H1 (cell line): Measurements from ENCODE around the gene TARS3. TPM values are rescaled to one million over a fixed set of nuclear protein-coding genes. Genes with fewer than 3 reads are reported as not detected.

Experiments used
- BCL11A ChIP-seq, 2 experiments: IDR thresholded peaks; one replicate each; pipeline ENCODE4 v1.6.1; 2011; ENCODE audit warnings: low read depth in 2 of 2, low read length in 2 of 2, mild to moderate bottlenecking in 2 of 2
- CEBPB ChIP-seq: IDR thresholded peaks from 2 replicates; pipeline ENCODE4 v1.6.1; 2012; ENCODE audit warnings: low read depth, low read length
- CTCF ChIP-seq, 3 experiments: IDR thresholded peaks; 1 replicate in 2 of 3; 2 replicates in 1 of 3; pipeline versions ENCODE4 v1.5.1 to v1.6.1; 2011; ENCODE audit warnings: low read length in 3 of 3, mild to moderate bottlenecking in 3 of 3, inconsistent platforms in 2 of 3, low read depth in 1 of 3, moderate library complexity in 1 of 3; ENCODE audit not compliant: insufficient read depth in 1 of 3; ENCODE audit errors: control extremely low read depth in 1 of 3
- KDM1A ChIP-seq: fragments of 200-600, 300-600 bp; sonication (generic); IDR thresholded peaks from 2 replicates; pipeline ENCODE4 v1.7.1; 2016; ENCODE audit warnings: mild to moderate bottlenecking, low read length, borderline replicate concordance
- RAD21 ChIP-seq, 2 experiments: IDR thresholded peaks in 1 of 2; conservative IDR thresholded peaks in 1 of 2; 2 replicates each; pipeline ENCODE4 v1.6.1; 2011; ENCODE audit warnings: low read depth in 2 of 2, low read length in 2 of 2, improper control_type of control experiment in 1 of 2, inconsistent platforms in 1 of 2, mild to moderate bottlenecking in 1 of 2, moderate library complexity in 1 of 2
- TEAD4 ChIP-seq: IDR thresholded peaks from 2 replicates; pipeline ENCODE4 v1.6.1; 2012; ENCODE audit warnings: low read depth, low read length, inconsistent platforms, mixed read lengths
- polyA plus RNA-seq, 7 experiments: library from polyadenylated mRNA; depleted of rRNA in 3 of 7; stranded (reverse) in 5 of 7; unstranded in 2 of 7; fragments of >200 nt in 5 of 7; fragments of 200-250 nt in 2 of 7; gene quantifications; 1 replicate in 5 of 7; 2 replicates in 1 of 7; 4 replicates in 1 of 7; pipeline versions ENCODE4 v1.2.1 to v1.2.3, GENCODE V29; 2011 to 2013; ENCODE audit warnings: missing spikeins in 2 of 7, mixed read lengths in 2 of 7
- total RNA-seq: library from RNA; stranded (reverse); fragmentation: NEBNext Ultra II Directional; extraction: Animal tissue kit (Norgen Biotek cat#: 25700); gene quantifications from 2 replicates; pipeline ENCODE4 v1.2.1, GENCODE V29; 2021
- TF ChIP-seq, protein P1 (sequence below): fragments of 300-600 bp; sonication (generic); IDR thresholded peaks from 2 replicates; pipeline ENCODE4 v1.7.1; 2012; ENCODE audit warnings: low read length, moderate library complexity, mild to moderate bottlenecking, inconsistent platforms; ENCODE audit not compliant: insufficient replicate concordance

The TARS3 gene
- total and polyA plus RNA-seq, 2 of the 8 experiments (the other 6 are each of a cell fraction or from before 2014, with no cell fraction given) = 2.1 to 13.9 TPM

- TF ChIP-seq, protein P1, sequence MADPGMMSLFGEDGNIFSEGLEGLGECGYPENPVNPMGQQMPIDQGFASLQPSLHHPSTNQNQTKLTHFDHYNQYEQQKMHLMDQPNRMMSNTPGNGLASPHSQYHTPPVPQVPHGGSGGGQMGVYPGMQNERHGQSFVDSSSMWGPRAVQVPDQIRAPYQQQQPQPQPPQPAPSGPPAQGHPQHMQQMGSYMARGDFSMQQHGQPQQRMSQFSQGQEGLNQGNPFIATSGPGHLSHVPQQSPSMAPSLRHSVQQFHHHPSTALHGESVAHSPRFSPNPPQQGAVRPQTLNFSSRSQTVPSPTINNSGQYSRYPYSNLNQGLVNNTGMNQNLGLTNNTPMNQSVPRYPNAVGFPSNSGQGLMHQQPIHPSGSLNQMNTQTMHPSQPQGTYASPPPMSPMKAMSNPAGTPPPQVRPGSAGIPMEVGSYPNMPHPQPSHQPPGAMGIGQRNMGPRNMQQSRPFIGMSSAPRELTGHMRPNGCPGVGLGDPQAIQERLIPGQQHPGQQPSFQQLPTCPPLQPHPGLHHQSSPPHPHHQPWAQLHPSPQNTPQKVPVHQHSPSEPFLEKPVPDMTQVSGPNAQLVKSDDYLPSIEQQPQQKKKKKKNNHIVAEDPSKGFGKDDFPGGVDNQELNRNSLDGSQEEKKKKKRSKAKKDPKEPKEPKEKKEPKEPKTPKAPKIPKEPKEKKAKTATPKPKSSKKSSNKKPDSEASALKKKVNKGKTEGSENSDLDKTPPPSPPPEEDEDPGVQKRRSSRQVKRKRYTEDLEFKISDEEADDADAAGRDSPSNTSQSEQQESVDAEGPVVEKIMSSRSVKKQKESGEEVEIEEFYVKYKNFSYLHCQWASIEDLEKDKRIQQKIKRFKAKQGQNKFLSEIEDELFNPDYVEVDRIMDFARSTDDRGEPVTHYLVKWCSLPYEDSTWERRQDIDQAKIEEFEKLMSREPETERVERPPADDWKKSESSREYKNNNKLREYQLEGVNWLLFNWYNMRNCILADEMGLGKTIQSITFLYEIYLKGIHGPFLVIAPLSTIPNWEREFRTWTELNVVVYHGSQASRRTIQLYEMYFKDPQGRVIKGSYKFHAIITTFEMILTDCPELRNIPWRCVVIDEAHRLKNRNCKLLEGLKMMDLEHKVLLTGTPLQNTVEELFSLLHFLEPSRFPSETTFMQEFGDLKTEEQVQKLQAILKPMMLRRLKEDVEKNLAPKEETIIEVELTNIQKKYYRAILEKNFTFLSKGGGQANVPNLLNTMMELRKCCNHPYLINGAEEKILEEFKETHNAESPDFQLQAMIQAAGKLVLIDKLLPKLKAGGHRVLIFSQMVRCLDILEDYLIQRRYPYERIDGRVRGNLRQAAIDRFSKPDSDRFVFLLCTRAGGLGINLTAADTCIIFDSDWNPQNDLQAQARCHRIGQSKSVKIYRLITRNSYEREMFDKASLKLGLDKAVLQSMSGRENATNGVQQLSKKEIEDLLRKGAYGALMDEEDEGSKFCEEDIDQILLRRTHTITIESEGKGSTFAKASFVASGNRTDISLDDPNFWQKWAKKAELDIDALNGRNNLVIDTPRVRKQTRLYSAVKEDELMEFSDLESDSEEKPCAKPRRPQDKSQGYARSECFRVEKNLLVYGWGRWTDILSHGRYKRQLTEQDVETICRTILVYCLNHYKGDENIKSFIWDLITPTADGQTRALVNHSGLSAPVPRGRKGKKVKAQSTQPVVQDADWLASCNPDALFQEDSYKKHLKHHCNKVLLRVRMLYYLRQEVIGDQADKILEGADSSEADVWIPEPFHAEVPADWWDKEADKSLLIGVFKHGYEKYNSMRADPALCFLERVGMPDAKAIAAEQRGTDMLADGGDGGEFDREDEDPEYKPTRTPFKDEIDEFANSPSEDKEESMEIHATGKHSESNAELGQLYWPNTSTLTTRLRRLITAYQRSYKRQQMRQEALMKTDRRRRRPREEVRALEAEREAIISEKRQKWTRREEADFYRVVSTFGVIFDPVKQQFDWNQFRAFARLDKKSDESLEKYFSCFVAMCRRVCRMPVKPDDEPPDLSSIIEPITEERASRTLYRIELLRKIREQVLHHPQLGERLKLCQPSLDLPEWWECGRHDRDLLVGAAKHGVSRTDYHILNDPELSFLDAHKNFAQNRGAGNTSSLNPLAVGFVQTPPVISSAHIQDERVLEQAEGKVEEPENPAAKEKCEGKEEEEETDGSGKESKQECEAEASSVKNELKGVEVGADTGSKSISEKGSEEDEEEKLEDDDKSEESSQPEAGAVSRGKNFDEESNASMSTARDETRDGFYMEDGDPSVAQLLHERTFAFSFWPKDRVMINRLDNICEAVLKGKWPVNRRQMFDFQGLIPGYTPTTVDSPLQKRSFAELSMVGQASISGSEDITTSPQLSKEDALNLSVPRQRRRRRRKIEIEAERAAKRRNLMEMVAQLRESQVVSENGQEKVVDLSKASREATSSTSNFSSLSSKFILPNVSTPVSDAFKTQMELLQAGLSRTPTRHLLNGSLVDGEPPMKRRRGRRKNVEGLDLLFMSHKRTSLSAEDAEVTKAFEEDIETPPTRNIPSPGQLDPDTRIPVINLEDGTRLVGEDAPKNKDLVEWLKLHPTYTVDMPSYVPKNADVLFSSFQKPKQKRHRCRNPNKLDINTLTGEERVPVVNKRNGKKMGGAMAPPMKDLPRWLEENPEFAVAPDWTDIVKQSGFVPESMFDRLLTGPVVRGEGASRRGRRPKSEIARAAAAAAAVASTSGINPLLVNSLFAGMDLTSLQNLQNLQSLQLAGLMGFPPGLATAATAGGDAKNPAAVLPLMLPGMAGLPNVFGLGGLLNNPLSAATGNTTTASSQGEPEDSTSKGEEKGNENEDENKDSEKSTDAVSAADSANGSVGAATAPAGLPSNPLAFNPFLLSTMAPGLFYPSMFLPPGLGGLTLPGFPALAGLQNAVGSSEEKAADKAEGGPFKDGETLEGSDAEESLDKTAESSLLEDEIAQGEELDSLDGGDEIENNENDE = no peak
- TF ChIP-seq CTCF (IDR thresholded peaks at IDR 0.05; ENCODE audit: control extremely low read depth in 1 of 3, insufficient read depth in 1 of 3, low read depth in 1 of 3, low read length in 3 of 3) (peak in 2 of 3 experiments; percentile 5 to 11; a peak in 1 of 4 replicates), KDM1A (no peak), RAD21 (IDR thresholded peaks at IDR 0.05 in 1 of 2, conservative IDR thresholded peaks at IDR 0.05 in 1 of 2; ENCODE audit: low read depth in 2 of 2, low read length in 2 of 2) (peak in 1 of 2 experiments; percentile 26; a peak in 2 of 4 replicates), BCL11A (IDR thresholded peaks at IDR 0.05; ENCODE audit: low read depth in 2 of 2, low read length in 2 of 2) (no peak), TEAD4 (no peak), CEBPB (no peak)
Observed at GRCh38 chr15:101618851-101619614, 105.2 kb downstream of the TARS3 start (continued).
